B cell (primary cell): ENCODE measurements around the gene KDELR1.

Source experiments
- EZH2 ChIP-seq: IDR thresholded peaks from 2 replicates; pipeline ENCODE4 v1.6.1; 2012; ENCODE audit warnings: borderline replicate concordance, low read depth, mild to moderate bottlenecking, moderate library complexity, low read length; ENCODE audit not compliant: insufficient read depth, poor library complexity, severe bottlenecking
- TF ChIP-seq, protein P1 (sequence below): fragments of 200-600 bp; IDR thresholded peaks from one replicate; pipeline ENCODE4 v1.8.0; 2022; ENCODE audit warnings: antibody characterized with exemption, mild to moderate bottlenecking

DNA sequence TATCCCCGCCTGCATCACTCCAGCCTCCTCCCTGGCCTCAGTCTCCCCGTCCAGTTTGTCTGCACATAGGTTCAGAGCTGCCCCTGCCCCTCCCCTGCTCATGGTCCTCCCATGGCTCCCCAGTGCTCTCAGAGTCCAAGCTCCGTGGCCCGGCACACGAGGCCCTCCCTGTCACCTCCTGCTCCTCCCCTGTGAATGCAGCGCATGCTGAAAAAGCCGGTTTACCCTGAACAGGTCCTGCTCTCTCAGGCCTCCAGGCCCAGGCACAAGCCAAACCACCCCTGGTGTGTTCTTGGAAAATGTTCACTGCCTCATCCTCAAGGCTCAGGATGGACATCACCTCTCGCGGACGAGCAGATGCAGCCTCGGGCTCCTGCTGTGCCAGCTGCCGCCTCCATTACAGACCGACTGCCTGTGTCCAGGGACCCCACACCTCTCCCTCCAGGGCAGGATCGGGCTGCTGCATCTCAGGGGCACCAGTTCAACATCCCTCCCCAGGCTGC is 53.0 kb downstream of the KDELR1 start:
- TF ChIP-seq, protein P1, sequence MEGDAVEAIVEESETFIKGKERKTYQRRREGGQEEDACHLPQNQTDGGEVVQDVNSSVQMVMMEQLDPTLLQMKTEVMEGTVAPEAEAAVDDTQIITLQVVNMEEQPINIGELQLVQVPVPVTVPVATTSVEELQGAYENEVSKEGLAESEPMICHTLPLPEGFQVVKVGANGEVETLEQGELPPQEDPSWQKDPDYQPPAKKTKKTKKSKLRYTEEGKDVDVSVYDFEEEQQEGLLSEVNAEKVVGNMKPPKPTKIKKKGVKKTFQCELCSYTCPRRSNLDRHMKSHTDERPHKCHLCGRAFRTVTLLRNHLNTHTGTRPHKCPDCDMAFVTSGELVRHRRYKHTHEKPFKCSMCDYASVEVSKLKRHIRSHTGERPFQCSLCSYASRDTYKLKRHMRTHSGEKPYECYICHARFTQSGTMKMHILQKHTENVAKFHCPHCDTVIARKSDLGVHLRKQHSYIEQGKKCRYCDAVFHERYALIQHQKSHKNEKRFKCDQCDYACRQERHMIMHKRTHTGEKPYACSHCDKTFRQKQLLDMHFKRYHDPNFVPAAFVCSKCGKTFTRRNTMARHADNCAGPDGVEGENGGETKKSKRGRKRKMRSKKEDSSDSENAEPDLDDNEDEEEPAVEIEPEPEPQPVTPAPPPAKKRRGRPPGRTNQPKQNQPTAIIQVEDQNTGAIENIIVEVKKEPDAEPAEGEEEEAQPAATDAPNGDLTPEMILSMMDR = no peak
- no peak for TF ChIP-seq EZH2
